ENCODE results near the gene MGAT5.

GRCh38 chr2:134244086-134244485 is 9.8 kb upstream of the MGAT5 start:
- TF ChIP-seq MAX (CRISPR knock-in tag; IDR thresholded peaks at IDR 0.05) (no peak), USF2 (CRISPR knock-in tag; IDR thresholded peaks at IDR 0.05) (no peak), ATF2 (CRISPR knock-in tag; IDR thresholded peaks at IDR 0.05; ENCODE audit: borderline replicate concordance, low read depth) (no peak), NR1H2 (CRISPR knock-in tag; IDR thresholded peaks at IDR 0.05) (no peak), TEAD1 (CRISPR knock-in tag; IDR thresholded peaks at IDR 0.05) (no peak), TEAD4 (CRISPR knock-in tag; IDR thresholded peaks at IDR 0.05) (no peak), AR (CRISPR knock-in tag; IDR thresholded peaks at IDR 0.05) (no peak), ZBTB43 (CRISPR knock-in tag; IDR thresholded peaks at IDR 0.05) (no peak), MXD4 (CRISPR knock-in tag; IDR thresholded peaks at IDR 0.05; ENCODE audit: borderline replicate concordance) (no peak)
- TF ChIP-seq, protein P1, sequence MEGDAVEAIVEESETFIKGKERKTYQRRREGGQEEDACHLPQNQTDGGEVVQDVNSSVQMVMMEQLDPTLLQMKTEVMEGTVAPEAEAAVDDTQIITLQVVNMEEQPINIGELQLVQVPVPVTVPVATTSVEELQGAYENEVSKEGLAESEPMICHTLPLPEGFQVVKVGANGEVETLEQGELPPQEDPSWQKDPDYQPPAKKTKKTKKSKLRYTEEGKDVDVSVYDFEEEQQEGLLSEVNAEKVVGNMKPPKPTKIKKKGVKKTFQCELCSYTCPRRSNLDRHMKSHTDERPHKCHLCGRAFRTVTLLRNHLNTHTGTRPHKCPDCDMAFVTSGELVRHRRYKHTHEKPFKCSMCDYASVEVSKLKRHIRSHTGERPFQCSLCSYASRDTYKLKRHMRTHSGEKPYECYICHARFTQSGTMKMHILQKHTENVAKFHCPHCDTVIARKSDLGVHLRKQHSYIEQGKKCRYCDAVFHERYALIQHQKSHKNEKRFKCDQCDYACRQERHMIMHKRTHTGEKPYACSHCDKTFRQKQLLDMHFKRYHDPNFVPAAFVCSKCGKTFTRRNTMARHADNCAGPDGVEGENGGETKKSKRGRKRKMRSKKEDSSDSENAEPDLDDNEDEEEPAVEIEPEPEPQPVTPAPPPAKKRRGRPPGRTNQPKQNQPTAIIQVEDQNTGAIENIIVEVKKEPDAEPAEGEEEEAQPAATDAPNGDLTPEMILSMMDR (IDR thresholded peaks at IDR 0.05): no peak
